Tibial artery (tissue), 4 donors: ENCODE results near the gene MRPS27.

Experiments used
- DNase-seq, 2 donors: peaks; one replicate each; pipeline ENCODE4 v3.0.0-alpha.2; 2019
- H3K27ac ChIP-seq, 2 donors: fragments of 200-600 bp; sonication (generic) in 1 of 2; 1 replicate in 1 of 2; 2 replicates in 1 of 2; pipeline ENCODE4 v1.5.1; 2018 to 2019; ENCODE audit warnings: mild to moderate bottlenecking in 1 of 2
- H3K27me3 ChIP-seq, 2 donors: fragments of 200-600 bp; sonication (generic) in 1 of 2; one replicate each; pipeline versions ENCODE4 v1.5.1 to v1.6.0; 2016 to 2019
- H3K36me3 ChIP-seq, 3 donors: fragments of 200-600 bp; sonication (generic) in 2 of 3; one replicate each; pipeline ENCODE4 v1.5.1; 2016 to 2019; ENCODE audit warnings: mild to moderate bottlenecking in 2 of 3
- H3K4me1 ChIP-seq, 4 donors: fragments of 200-600 bp; sonication (generic) in 2 of 4; 1 replicate in 3 of 4; 2 replicates in 1 of 4; pipeline ENCODE4 v1.5.1; 2016 to 2019
- H3K4me3 ChIP-seq, 2 donors: fragments of 200-600 bp; sonication (generic) in 1 of 2; 1 replicate in 1 of 2; 2 replicates in 1 of 2; pipeline ENCODE4 v1.5.1; 2018 to 2019; ENCODE audit warnings: mild to moderate bottlenecking in 2 of 2
- H3K9me3 ChIP-seq, 3 donors: fragments of 200-600 bp; sonication (generic) in 1 of 3; one replicate each; pipeline ENCODE4 v1.5.1; 2016 to 2019
- intact Hi-C: fragments of 100-400 bp; cut with DNase I; formaldehyde crosslinking; loops from one replicate; pipeline ENCODE4 v1.15.0; 2023; ENCODE audit warnings: low total_unique reads
- TF ChIP-seq, protein P1 (sequence below), 2 experiments: fragments of 200-600 bp in 1 of 2; fragments of 450-650 bp in 1 of 2; IDR thresholded peaks; one replicate each; pipeline ENCODE4 v1.5.1; 2017 to 2019; ENCODE audit warnings: antibody characterized with exemption in 2 of 2, mild to moderate bottlenecking in 1 of 2, moderate library complexity in 1 of 2

Gene MRPS27

DNA sequence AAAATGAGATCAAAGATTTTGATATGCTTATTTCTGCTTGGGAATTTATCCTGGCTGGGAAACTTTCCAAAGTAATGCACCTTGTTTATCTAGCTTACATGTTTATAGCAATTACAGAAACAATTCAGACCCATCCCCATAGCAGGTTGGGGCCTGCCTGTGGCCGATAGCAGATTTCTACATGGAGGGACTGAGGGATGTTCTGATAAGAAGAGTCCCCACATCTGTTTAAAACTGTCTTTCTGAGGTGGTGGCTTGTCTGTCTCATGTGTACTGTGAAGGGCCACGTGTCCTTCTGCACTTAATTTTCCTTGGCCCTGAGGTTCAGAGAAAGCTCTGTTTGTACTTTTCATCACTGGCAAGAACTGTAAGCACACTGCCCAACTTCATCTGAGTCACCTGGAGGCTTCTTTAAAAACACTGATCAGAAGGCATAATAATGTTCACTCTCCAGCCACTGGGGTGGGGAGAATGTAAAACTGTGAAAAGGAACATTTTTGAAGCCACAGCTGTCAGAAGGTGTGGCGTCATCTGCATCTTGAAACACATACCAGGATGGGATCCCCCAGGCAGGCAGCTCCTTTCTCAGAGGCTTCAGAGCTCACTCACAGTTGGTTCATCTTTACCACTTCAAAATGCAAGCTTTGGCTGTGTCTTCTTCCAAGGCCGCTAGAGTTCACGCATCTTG, 132.5 kb downstream of the MRPS27 start:
- no peaks in the 10 kb centered on the region for H3K27me3 ChIP-seq
- no peaks in the 10 kb centered on the region for H3K9me3 ChIP-seq
- peak overlapping the region in 1 of 2 donors; percentile 26 for H3K27ac ChIP-seq
- TF ChIP-seq, protein P1, sequence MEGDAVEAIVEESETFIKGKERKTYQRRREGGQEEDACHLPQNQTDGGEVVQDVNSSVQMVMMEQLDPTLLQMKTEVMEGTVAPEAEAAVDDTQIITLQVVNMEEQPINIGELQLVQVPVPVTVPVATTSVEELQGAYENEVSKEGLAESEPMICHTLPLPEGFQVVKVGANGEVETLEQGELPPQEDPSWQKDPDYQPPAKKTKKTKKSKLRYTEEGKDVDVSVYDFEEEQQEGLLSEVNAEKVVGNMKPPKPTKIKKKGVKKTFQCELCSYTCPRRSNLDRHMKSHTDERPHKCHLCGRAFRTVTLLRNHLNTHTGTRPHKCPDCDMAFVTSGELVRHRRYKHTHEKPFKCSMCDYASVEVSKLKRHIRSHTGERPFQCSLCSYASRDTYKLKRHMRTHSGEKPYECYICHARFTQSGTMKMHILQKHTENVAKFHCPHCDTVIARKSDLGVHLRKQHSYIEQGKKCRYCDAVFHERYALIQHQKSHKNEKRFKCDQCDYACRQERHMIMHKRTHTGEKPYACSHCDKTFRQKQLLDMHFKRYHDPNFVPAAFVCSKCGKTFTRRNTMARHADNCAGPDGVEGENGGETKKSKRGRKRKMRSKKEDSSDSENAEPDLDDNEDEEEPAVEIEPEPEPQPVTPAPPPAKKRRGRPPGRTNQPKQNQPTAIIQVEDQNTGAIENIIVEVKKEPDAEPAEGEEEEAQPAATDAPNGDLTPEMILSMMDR (IDR thresholded peaks at IDR 0.05): no peak
- intact Hi-C loops: no loop called here
- peaks cover 36 to 61% (median 59%) of the 10 kb centered on the region in 3 donors for H3K36me3 ChIP-seq
- H3K4me1 ChIP-seq: peaks cover 0 to 85% (median 39%) of the 10 kb centered on the region in 4 donors
- DNase-seq: no peak
- no peak overlapping the region for H3K4me3 ChIP-seq

DNA sequence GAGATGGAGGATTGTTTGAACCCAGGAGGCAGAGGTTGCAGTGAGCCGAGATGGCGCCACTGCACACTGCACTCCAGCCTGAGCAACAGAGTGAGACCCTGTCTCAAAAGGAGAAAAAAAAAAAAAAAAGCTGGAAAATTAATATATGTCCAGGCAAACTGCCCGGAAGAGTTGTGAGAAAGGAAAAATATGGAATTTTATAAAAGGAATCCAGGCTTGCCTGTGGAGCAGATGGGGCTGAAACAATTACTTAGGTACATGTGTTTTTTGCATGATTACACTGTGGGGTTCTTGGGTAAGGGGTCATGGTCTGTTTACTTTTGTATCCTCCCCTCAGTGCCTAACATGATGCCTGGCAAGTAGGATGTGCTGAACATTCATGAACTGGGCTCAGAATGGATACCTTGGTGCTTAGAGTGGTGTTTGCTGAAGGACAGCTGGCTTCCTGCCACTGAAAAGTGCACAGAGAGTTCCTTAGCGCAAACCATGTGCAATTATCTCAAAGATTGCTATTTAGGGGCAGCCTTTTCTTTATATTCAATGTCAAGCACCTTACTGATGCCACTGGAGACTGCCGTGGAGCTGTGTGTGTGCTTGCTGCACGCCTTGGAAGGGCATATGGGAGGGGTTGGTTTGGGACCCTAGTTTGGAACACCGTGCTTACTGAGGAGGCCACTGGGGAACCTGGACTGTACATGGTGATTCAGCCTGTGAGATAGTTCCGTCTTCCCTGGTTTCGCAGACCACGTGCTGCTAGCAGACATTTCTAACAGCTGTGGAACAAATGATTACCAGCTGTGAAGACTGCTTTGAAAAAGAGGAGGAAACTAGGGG, 134.3 kb downstream of the MRPS27 start:
- TF ChIP-seq, protein P1 (IDR thresholded peaks at IDR 0.05): no peak
- Histone ChIP-seq H3K4me3 (no peak overlapping the region), H3K27me3 (no peaks in the 10 kb centered on the region), H3K27ac (peak overlapping the region; percentile 26 to 31), H3K4me1 (peaks cover 0 to 88% (median 44%) of the 10 kb centered on the region in 4 donors), H3K9me3 (no peaks in the 10 kb centered on the region), H3K36me3 (peaks cover 36 to 58% (median 54%) of the 10 kb centered on the region in 3 donors)
- intact Hi-C loops: no loop called here
- DNase-seq: no peak

DNA sequence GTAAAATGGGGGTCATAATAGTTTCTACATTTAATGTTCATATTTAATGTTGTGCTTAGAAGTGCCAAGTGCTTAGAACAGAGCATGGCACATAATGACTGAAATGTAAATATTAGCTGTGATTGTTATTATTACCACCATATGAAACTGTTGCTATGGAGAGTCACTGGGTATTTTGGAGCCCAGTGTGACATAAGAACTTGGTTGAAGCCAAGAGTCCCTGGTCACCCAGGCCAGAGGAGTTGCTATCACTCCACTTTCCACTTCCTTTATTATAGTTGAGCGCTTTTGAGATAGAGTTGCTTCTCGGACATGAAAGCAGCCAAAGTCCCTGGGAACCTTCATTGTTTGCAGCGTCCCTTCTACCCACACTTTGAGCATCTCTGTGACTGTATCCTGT, 135.6 kb downstream of the MRPS27 start:
- Histone ChIP-seq H3K4me1 (peaks cover 0 to 98% (median 48%) of the 10 kb centered on the region in 4 donors), H3K27ac (peak overlapping the region; percentile 20 to 76), H3K4me3 (no peak overlapping the region), H3K36me3 (peaks cover 36 to 54% (median 47%) of the 10 kb centered on the region in 3 donors), H3K27me3 (no peaks in the 10 kb centered on the region), H3K9me3 (no peaks in the 10 kb centered on the region)
- intact Hi-C loops: no loop called here
- DNase-seq: no peak
- TF ChIP-seq, protein P1 (IDR thresholded peaks at IDR 0.05): no peak

DNA sequence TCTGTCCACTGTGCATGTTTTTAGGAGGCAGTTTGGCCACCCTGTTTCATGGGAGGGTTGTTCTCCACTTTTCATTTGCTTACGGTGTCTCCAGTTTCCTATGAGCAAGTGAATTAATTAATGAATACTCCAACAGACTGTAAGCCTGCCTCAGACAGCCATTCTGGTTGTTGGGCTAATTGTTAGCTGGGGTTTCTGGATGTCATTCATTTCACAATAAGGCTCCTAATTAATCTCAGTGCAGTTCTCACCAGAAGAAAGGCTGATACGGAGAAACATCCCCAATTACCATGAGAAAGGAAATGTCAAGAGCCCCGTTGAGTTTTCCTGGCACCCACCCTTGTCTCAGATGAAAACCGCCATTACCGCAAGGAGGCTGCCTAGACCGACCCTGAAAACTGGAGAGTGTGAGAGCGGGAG, 136.9 kb downstream of the MRPS27 start:
- Histone ChIP-seq H3K27ac (peak overlapping the region; percentile 20 to 76), H3K27me3 (no peaks in the 10 kb centered on the region), H3K4me3 (no peak overlapping the region), H3K9me3 (no peaks in the 10 kb centered on the region), H3K4me1 (peaks cover 0 to 99% (median 54%) of the 10 kb centered on the region in 4 donors), H3K36me3 (peaks cover 28 to 46% (median 45%) of the 10 kb centered on the region in 3 donors)
- intact Hi-C loops: no loop called here
- TF ChIP-seq, protein P1 (IDR thresholded peaks at IDR 0.05): no peak
- no peak for DNase-seq

DNA sequence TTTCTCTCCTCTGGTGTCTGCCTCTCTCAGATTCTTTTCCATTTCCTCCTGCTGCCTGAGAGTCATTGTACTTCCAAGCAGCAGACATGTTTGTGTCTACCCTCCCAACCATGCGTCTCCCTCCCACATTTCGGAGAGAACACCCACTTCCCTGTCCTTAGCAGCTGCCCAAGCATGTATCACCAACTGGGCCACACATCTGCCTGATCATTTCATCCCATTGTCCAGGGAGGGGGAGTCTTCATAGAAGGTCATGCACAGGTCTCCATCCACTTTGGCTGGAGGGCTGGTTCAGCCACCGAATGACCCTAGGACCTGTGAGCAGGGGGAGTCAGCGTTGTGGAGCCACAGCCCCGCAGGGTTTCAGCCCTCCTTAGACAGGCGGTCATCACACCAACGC, 137.4 kb downstream of the MRPS27 start:
- no peak overlapping the region for H3K4me3 ChIP-seq
- H3K36me3 ChIP-seq: peaks cover 28 to 42% (median 40%) of the 10 kb centered on the region in 3 donors
- intact Hi-C loops: no loop called here
- DNase-seq: no peak
- H3K9me3 ChIP-seq: no peaks in the 10 kb centered on the region
- H3K27ac ChIP-seq: peak overlapping the region; percentile 25 to 76
- TF ChIP-seq, protein P1 (IDR thresholded peaks at IDR 0.05): no peak
- H3K4me1 ChIP-seq: peaks cover 0 to 99% (median 53%) of the 10 kb centered on the region in 4 donors
- H3K27me3 ChIP-seq: no peaks in the 10 kb centered on the region
